GM18867 (cell line): ENCODE measurements around the gene CAPN13.

Experiments used
- ATAC-seq: cut with Tn5 transposase; IDR thresholded peaks from one replicate; pipeline ENCODE4 v1.9.1; 2021; ENCODE audit warnings: mild to moderate bottlenecking, moderate library complexity; ENCODE audit not compliant: unreplicated experiment

CAPN13 gene

DNA sequence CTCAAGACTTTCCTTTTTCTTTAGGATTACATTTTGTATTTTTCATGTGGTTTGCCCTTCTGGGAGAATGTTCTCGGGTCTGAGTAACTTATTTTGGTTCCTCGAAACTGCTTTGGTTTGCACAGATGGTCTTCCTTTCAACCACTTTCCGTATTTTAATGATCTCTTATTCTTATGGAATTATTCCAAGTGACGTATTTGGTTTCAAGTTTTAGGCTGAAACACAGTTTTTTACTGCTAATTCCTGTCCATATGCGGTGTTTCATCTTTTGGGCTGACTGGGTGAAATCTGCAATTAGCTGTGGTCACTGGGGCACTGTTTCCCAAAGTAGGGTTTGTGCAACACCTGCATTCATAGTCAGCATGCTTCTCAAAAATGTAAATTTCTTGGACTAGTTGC, 122.7 kb downstream of the CAPN13 start:
- no peak for ATAC-seq

DNA sequence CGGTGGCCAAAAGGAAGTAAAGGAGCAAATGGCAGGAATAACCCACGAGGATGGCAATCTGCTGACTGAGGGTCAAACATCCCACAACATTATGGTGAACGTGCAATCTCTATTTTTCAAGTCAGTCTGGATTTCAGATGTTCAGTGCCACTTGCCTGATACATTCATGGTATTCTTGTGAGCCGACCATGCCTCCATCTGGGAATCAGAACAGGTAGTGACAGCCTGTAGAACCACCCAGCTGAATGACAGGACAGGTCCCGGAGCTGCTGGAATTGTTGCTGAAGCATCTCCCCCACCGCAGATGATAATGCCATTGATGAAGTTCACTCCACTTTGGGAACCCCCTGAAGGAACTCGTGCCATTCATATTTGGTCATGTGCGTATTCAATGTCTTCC, 123.2 kb downstream of the CAPN13 start:
- ATAC-seq: no peak

DNA sequence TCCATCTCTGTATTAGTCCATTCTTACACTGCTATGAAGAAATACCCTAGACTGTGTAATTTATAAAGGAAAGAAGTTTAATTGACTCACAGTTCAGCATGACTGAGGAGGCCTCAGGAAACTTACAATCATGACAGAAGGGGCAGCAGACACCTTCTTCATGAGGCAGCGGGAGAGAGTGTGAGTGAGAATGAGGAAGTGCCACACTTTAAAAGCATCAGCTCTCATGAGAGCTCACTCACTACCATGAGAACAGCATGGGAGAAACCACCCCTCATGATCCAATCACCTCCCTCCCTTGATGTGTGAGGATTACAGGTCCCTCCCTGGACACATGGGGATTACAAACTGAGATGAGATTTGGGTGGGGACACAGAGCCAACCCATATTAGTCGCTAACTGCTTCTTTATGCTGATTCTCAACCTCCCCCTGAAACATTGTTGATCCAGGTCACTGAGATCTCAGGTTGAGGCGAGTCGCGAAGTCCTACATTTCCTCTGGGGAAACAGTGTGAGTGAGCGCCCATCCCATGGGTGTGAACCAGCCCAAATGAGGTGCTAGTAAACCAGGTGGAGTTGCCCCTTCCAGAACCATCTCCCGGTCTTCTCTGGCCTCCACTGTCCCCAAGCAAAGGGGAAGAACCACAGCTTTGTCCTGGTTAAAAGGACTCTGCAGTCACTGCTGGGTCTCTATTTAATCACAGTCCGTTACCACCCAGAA, 123.8 kb downstream of the CAPN13 start:
- peak; percentile 58 for ATAC-seq

DNA sequence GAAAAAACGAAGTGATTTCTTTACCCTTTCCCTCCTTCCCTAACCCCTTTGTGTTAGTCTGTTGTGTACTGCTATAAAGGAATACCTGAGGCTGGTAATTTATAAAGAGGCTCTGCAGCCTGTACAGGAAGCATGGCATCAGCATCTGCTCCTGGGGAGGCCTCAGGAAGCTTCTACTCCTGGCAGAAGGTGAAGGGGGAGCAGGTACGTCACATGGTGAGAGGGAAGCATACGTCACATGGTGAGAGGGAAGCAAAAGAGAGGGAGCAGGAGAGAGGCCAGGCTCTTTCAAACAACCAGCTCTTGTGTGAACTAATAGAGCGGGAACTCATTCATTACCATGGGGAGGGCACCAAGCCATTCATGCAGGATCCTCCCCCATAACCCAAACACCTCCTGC, 126.2 kb downstream of the CAPN13 start:
- ATAC-seq: no peak

DNA sequence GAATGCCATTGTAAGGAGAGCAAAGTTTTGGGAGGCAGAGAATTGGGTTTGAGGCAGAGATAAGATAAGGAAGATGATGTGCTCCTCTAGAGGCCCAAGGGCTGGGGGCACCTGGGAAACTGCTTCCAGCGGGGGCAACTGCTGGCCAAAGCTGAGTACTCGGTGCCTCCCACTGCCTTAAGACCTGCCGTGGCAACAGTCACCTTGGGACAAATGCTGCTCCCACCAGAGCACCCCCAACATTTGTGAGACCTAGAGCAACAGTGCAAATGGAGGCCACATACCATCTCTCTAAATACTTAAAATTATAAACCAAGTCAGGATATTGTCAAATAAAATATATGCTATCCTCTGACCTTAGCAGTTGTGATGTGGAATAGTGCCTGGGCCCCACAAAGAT, 127.1 kb downstream of the CAPN13 start:
- no peak for ATAC-seq

DNA sequence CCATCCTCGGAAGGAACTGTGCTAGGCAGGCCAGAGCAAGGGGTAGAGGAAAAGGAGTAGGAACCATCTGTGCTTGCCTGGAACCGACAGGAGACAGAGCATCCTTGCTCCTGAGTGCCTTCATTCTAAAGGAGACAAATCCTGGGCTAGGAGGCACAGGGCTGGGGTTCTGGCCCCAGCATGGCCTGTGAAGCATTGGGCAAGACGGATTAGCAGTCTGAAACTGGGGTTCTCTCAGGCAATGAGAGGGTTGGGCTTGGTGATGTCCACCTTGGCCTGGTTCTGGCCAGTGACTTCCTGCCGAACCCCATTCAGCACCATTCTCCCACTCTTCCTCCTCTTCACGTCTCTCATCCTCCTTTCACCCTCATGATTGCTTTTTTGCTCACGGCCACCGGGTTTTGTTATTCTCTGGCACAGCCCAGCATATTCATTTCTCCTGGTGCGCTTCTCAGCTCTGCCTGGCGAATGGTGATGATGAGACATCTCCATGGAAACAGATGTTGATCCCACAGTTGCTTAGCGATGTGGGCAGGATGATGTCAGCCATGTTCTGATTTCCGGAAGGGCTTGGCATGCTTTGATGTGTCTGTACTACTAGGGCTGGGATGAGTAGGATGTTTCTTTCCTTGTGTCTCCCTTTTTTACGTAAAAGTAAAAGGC, 127.7 kb downstream of the CAPN13 start:
- no peak for ATAC-seq

DNA sequence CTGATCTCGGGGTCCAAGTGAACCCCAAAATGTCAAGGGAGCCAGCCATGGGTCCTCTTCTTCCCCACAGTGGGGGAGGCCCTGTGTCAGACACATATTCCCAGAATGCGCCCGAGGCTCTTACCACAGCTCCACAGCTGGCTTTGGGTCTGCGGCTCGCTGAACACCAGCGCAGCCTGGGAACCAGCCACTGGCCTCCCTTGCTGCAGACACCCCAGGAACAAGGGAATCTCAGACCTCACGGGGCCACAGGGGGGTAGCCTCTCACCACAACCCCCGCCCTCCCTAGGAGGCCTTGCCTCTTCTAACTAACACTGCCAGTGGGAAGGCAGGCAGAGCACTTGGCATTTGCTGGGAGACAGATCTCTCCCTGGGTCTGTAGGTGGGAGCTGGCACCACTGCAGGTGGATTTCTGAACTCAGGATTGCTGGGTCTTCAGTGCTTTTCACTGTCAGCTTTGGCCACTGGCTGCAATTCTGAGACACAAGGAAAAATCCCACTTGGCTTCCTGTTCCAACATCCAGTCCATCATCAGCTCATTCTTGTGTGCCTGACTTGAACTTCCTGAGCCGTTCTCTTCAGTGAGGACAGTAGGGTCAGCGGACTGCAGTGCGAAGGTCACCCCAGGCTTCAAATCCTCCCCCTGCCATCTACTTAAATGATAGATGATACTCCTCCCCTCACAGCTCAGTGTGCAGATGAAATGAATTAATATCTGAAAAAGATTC, 128.7 kb downstream of the CAPN13 start:
- no peak for ATAC-seq

DNA sequence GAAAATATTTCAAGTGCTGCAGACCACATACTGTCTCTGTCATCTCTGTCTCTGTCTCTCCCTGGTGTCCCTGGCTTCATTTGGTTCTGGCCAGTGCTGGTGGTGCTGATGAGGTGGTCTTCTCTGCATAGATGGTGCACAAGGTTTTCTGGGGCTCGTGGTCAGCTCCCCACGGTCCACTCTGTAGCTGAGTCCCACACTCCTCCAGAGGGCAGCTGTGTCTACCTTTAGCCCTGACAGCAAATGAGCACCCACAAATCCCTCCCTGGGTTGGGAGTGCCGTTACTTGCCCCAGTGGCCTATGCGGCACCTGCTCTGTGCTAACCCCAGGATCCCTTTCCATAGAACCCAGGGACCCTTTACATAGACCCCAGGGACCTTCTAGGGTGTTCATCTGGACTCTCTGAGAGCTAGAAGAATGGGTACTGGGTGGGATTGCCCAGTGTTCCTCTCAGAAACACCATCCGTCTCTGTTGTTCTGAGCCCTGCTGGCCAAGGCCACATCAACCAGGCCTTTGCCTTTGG, 129.3 kb downstream of the CAPN13 start:
- no peak for ATAC-seq

DNA sequence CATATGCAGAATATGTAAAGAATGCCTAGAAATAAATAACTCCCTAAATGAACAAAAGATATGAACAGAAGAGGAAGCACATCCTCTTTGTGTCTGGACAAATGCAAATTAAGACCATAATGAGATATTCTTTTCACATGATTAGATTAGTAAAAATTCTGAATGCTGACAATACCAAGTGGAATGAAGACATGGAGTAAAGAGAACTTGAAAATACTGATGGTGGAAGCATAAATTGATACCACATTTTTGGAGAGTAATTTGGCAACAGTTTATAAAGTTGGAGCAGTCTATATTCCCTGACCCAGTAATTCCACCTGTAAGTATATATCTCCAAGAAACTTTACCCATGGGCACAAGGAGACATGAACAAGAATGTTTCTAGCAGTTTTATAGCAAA, 130.0 kb downstream of the CAPN13 start:
- ATAC-seq: no peak

DNA sequence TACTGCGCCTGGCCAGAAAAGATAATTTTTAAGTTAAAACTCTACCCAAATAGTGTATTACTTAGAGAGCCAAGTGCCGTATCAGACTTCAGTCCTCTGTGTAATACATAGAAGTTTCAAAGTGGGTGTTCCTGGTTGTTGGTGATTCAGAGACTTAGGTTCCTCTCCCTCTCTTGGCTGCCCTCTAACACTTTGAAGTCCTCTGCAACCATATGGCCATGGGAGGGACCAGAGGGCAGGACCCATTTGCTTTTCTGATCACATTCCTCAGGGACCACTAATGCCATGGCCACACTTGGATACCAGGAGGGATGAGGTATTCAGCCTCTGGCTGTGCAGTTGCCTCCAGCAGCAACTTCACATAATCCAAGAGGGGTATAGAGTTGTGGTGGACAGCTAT, 131.5 kb downstream of the CAPN13 start:
- ATAC-seq: no peak

DNA sequence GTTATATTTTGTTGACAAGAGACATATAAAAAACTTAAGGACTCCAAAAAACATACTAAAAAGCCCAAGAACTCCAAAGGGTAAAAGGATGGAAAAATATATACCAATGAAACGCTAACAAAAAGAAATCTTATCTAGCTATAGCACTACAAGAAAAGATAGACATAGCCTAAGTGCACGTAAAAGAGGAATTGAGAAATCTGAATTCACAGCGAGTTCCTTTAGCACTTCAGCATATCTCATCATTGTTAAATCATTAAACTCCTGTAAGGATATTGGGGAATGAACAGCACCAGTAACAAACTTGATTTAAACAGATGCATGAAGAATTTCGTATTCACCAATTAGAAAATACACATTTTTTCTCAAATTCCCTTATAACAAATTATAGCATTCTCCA, 134.1 kb downstream of the CAPN13 start:
- no peak for ATAC-seq
